Measurements from ENCODE around the gene ZFHX3. TPM values are rescaled to one million over a fixed set of nuclear protein-coding genes. Genes with fewer than 3 reads are reported as not detected.

ZFHX3 gene
- total and polyA plus RNA-seq, 2 of the 8 experiments (the other 6 are each of a cell fraction or from before 2014, with no cell fraction given): 0.08 to 0.99 TPM

DNA sequence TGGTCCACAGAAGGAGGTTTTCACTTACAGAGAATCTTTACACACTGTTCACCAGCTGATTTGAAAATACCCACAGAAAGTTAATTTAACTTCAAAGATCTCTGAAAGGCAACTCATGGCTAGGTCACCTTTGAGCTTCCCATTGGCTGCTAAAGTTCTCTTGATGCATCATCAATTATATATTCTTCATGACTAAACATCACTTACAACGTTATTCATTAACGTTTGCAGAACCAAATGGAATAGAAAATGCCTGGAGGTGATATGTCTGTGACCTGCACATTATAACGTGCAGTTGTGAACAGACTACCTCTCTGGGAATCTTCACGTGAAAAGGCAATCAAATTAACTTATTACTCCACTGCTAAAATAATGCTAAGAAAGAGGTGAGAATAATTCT, 238.5 kb downstream of the ZFHX3 start (continued):
- TF ChIP-seq CHD7 (IDR thresholded peaks at IDR 0.05; ENCODE audit: insufficient replicate concordance, low read length): no peak
- no peak for TF ChIP-seq TBP (IDR thresholded peaks at IDR 0.05; ENCODE audit: low read depth, low read length)
- no peak for TF ChIP-seq RAD21 (IDR thresholded peaks at IDR 0.05 in 1 of 2, conservative IDR thresholded peaks at IDR 0.05 in 1 of 2; ENCODE audit: low read depth in 2 of 2, low read length in 2 of 2)
- no peak for TF ChIP-seq TAF1 (IDR thresholded peaks at IDR 0.05; ENCODE audit: low read depth, low read length)
- no peak for TF ChIP-seq KDM4A (IDR thresholded peaks at IDR 0.05; ENCODE audit: low read depth, low read length, severe bottlenecking)
- TF ChIP-seq POLR2A (IDR thresholded peaks at IDR 0.05; ENCODE audit: control extremely low read depth in 1 of 2, low read depth in 2 of 2, low read length in 2 of 2): no peak
- TF ChIP-seq CTBP2 (IDR thresholded peaks at IDR 0.05; ENCODE audit: borderline replicate concordance, insufficient read depth, insufficient read length, low read length): no peak
- TF ChIP-seq CHD1 (IDR thresholded peaks at IDR 0.05; ENCODE audit: low read depth, low read length): no peak
- TF ChIP-seq RFX5 (IDR thresholded peaks at IDR 0.05; ENCODE audit: borderline replicate concordance, low read depth, low read length): no peak
- no peak for TF ChIP-seq EZH2 (IDR thresholded peaks at IDR 0.05; ENCODE audit: low read depth, low read length, severe bottlenecking)
- TF ChIP-seq SP4 (IDR thresholded peaks at IDR 0.05; ENCODE audit: low read length): no peak
